Small intestine (tissue), 7 donors: ENCODE results near the gene NABP2. TPM values are rescaled to one million over a fixed set of nuclear protein-coding genes. Genes with fewer than 3 reads are reported as not detected.
A peak's percentile ranks its signal among the peaks of the same experiment; 100 is the strongest.
"Not testable (repeated sequence)": the region's sequence is repeated elsewhere in the genome, so short reads cannot be mapped to it uniquely, and the experiment has no call there.

Experiments used
- DNase-seq, 2 donors: peaks; one replicate each; pipeline versions ENCODE4 v3.0.0 to v3.0.0-alpha.2; 2013
- FAIRE-seq: peaks from 2 replicates; lab custom pipeline; 2012; peaks lifted over from hg19 to GRCh38; lab: Jason Lieb, UNC
- H3K27ac ChIP-seq, 3 donors: one replicate each; pipeline ENCODE4 v1.5.1; 2013; ENCODE audit warnings: low read length in 2 of 3, mild to moderate bottlenecking in 2 of 3, control low read depth in 1 of 3, inconsistent platforms in 1 of 3, low read depth in 1 of 3, moderate library complexity in 1 of 3
- H3K27me3 ChIP-seq, 3 donors: one replicate each; pipeline ENCODE4 v1.6.1; 2013; ENCODE audit warnings: low read length in 3 of 3, inconsistent platforms in 1 of 3; ENCODE audit not compliant: control insufficient read depth in 3 of 3, insufficient read depth in 3 of 3
- H3K36me3 ChIP-seq, 3 donors: one replicate each; pipeline ENCODE4 v1.6.1; 2013; ENCODE audit warnings: low read length in 3 of 3, inconsistent platforms in 1 of 3, low read depth in 1 of 3, mild to moderate bottlenecking in 1 of 3, moderate library complexity in 1 of 3; ENCODE audit not compliant: control insufficient read depth in 3 of 3, insufficient read depth in 2 of 3
- H3K4me1 ChIP-seq, 3 donors: one replicate each; pipeline ENCODE4 v1.6.1; 2013; ENCODE audit warnings: low read length in 2 of 3, inconsistent platforms in 1 of 3, low read depth in 1 of 3, mild to moderate bottlenecking in 1 of 3, moderate library complexity in 1 of 3; ENCODE audit not compliant: control insufficient read depth in 3 of 3, insufficient read depth in 2 of 3
- H3K4me3 ChIP-seq, 3 donors: one replicate each; pipeline ENCODE4 v1.5.1; 2013; ENCODE audit warnings: low read length in 3 of 3, control low read depth in 1 of 3, inconsistent platforms in 1 of 3, low read depth in 1 of 3, mild to moderate bottlenecking in 1 of 3, moderate library complexity in 1 of 3
- H3K9me3 ChIP-seq, 2 donors: one replicate each; pipeline ENCODE4 v1.6.1; 2013; ENCODE audit warnings: low read depth in 1 of 2, low read length in 1 of 2; ENCODE audit not compliant: control insufficient read depth in 2 of 2, insufficient read depth in 1 of 2
- WGBS, 3 donors: extraction: QIAGEN DNeasy Blood & Tissue Kit; methylation state at CpG; one replicate each; pipeline ENCODE4 v1.1.7; 2013; 5-methylcytosine and 5-hydroxymethylcytosine counted together
- polyA plus RNA-seq, 4 donors: library from polyadenylated mRNA; stranded (reverse) in 3 of 4; unstranded in 1 of 4; fragments of 200-250 nt in 3 of 4; fragments of 120-200 nt in 1 of 4; gene quantifications; one replicate each; pipeline versions ENCODE4 v1.2.1 to v1.2.3, GENCODE V29; 2013
- donor health status: healthy with polysubstance abuse.
- donor health status: control.
- donor health status: control.
- donor health status: Bipolar disorder and iron deficiency.
- donor health status: healthy.

NABP2 gene
- polyA plus RNA-seq, 4 donors: 28.7 to 47.4 (median 34.5) TPM

GRCh38 chr12:56189918-56190694 is 34.0 kb upstream of the NABP2 start:
- peaks cover 0 to 16% (median 3%) of the 10 kb centered on the region in 3 donors for H3K36me3 ChIP-seq
- DNase-seq: peak; percentile 80 to 96
- H3K27ac ChIP-seq: peak overlapping the region; percentile 81 to 97 (median 88)
- 1% methylated on average over 42 of the region's 42 CpGs for WGBS, 3 donors
- no peaks in the 10 kb centered on the region for H3K27me3 ChIP-seq
- H3K9me3 ChIP-seq: no peaks in the 10 kb centered on the region
- no peak for FAIRE-seq
- peak overlapping the region; percentile 50 to 86 (median 80) for H3K4me3 ChIP-seq
- H3K4me1 ChIP-seq: peaks cover 2 to 12% (median 7%) of the 10 kb centered on the region in 3 donors

DNA sequence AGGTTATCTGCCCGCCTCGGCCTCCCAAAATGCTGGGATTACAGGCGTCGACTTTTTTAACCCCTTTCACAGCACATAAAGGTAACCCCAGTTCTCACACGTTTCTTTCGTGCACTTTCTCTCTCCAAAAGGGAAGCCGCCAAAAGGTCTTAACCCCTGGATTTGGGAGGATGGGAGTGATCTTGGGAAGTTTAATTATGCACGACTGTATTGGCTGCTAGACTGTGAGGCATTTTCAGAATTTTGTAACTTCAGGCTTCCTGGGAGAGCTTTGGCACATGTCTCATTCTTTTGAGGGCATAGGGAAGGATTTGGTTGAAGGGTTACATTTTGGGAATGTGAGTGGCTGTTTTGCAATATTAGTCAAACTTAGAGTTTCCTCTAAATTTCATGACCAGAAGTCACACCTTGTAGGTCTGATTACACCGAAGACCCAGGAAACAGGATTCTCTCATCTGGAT is 33.4 kb upstream of the NABP2 start:
- peak; percentile 13 to 28 for DNase-seq
- Histone ChIP-seq H3K4me1 (peaks cover 2 to 12% (median 7%) of the 10 kb centered on the region in 3 donors), H3K4me3 (peak overlapping the region in 2 of 3 donors; percentile 80 to 86), H3K27ac (peak overlapping the region; percentile 39 to 97 (median 88)), H3K36me3 (peaks cover 0 to 10% (median 2%) of the 10 kb centered on the region in 3 donors), H3K27me3 (no peaks in the 10 kb centered on the region), H3K9me3 (no peaks in the 10 kb centered on the region)
- WGBS, 3 donors: 22 to 26% (median 26%) methylated on average over 9 of the region's 9 CpGs
- no peak for FAIRE-seq

DNA sequence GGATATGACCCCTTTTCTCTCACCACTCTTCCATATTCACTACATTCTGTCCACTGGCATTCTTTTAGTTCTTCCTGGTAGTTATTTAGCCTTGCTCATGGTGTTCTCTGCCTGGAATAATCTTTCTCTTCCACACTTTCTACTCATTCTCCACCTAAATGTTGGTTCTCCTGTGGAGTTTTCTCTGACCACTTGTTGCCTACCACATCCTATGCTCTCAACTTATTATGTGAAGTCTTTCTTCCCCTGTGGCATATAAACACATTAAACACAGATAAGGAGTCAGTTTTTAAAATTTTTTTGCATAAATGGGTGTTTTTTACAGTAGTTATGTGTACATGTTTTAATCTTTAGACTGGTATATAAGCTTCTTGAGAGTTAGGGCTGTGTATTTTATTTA is 31.6 kb upstream of the NABP2 start:
- Histone ChIP-seq H3K4me1 (peaks cover 2 to 8% (median 6%) of the 10 kb centered on the region in 3 donors), H3K36me3 (no peaks in the 10 kb centered on the region), H3K27me3 (no peaks in the 10 kb centered on the region), H3K9me3 (no peaks in the 10 kb centered on the region), H3K27ac (no peak overlapping the region), H3K4me3 (no peak overlapping the region)
- FAIRE-seq: no peak
- DNase-seq: no peak

DNA sequence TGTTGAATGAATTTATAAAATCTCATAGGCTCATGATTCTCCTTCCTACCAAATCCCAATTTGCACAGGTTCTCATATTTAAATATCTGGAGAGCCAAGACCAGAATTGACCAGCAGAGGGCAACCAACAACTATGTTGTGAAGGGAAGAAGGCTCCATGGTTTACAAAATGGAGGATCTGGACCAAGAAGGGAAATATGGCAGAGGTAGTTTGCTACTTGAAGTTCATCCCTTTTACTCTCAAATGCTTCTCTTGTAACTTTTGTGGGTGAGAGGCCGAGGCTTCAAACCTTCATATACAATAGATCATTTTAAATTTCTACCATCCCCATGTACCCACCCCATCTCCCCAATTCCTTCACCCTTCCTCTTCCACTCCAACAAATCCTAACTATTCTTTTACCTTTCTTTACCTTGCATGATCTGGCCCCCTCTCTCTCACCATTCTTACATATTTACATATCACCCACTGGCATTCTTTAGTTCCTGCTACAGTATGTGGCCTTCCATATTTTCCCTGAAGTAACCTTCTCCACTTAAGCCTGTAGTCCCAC is 31.0 kb upstream of the NABP2 start:
- H3K4me3 ChIP-seq: no peak overlapping the region
- H3K36me3 ChIP-seq: no peaks in the 10 kb centered on the region
- H3K27me3 ChIP-seq: no peaks in the 10 kb centered on the region
- peaks cover under 1 to 2% (median 1%) of the 10 kb centered on the region in 3 donors for H3K4me1 ChIP-seq
- 22 to 60% (median 47%) methylated on average over 1 of the region's 1 CpG for WGBS, 3 donors
- H3K27ac ChIP-seq: no peak overlapping the region
- DNase-seq (peak; percentile 87), FAIRE-seq (no peak)
- H3K9me3 ChIP-seq: no peaks in the 10 kb centered on the region

- not testable (repeated sequence) for FAIRE-seq, H3K9me3 ChIP-seq, H3K4me3 ChIP-seq, H3K27me3 ChIP-seq, H3K27ac ChIP-seq, H3K4me1 ChIP-seq, DNase-seq, H3K36me3 ChIP-seq
- WGBS, 3 donors: 65 to 89% (median 87%) methylated on average over 11 of the region's 11 CpGs
Measured at GRCh38 chr12:56196818-56197550, 27.2 kb upstream of the NABP2 start.

GRCh38 chr12:56197921-56198635 is 26.1 kb upstream of the NABP2 start:
- no peaks in the 10 kb centered on the region for H3K27me3 ChIP-seq
- H3K27ac ChIP-seq: no peak overlapping the region
- DNase-seq: no peak
- FAIRE-seq: no peak
- 86 to 91% (median 89%) methylated on average over 9 of the region's 9 CpGs for WGBS, 3 donors
- H3K4me3 ChIP-seq: no peak overlapping the region
- H3K4me1 ChIP-seq: peaks cover 0 to 6% (median 0%) of the 10 kb centered on the region in 3 donors
- H3K9me3 ChIP-seq: no peaks in the 10 kb centered on the region
- no peaks in the 10 kb centered on the region for H3K36me3 ChIP-seq

GRCh38 chr12:56198836-56199235 is 25.3 kb upstream of the NABP2 start:
- H3K27me3 ChIP-seq: no peaks in the 10 kb centered on the region
- DNase-seq: no peak
- H3K9me3 ChIP-seq: no peaks in the 10 kb centered on the region
- H3K27ac ChIP-seq: no peak overlapping the region
- no peaks in the 10 kb centered on the region for H3K36me3 ChIP-seq
- no peak for FAIRE-seq
- 62 to 88% (median 74%) methylated on average over 1 of the region's 1 CpG for WGBS, 3 donors
- H3K4me1 ChIP-seq: peaks cover 0 to 6% (median 0%) of the 10 kb centered on the region in 3 donors
- H3K4me3 ChIP-seq: no peak overlapping the region

DNA sequence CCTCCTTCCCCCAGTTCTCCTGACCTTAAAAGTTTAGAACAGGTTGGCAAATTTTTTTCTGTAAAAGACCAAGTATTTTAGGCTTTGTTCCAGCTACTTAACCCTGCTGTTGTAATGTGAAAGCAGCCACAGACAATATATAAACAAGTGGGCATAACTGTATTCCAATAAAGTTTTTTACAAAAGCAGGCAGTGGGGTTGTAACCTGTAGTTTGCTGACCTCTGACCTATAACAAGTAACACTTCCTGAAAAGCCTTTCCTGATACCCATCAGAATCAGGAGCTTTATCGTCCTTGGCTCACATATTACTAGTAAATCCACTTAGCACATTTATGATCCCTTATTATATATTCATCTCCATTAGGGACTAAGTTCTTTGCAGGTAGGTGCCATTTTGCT is 21.8 kb upstream of the NABP2 start:
- Histone ChIP-seq H3K9me3 (no peaks in the 10 kb centered on the region), H3K4me1 (peaks cover 0 to 6% (median 0%) of the 10 kb centered on the region in 3 donors), H3K27ac (peak overlapping the region in 1 of 3 donors; percentile 17), H3K4me3 (no peak overlapping the region), H3K27me3 (no peaks in the 10 kb centered on the region), H3K36me3 (peaks cover 0 to 17% (median 4%) of the 10 kb centered on the region in 3 donors)
- WGBS, 3 donors: 8 to 35% (median 29%) methylated on average over 1 of the region's 1 CpG
- DNase-seq (peak; percentile 19 to 42), FAIRE-seq (no peak)
